ENCODE data around the gene TAC1.
"Not testable (repeated sequence)": the region's sequence is repeated elsewhere in the genome, so short reads cannot be mapped to it uniquely, and the experiment has no call there.

TAC1 gene

DNA sequence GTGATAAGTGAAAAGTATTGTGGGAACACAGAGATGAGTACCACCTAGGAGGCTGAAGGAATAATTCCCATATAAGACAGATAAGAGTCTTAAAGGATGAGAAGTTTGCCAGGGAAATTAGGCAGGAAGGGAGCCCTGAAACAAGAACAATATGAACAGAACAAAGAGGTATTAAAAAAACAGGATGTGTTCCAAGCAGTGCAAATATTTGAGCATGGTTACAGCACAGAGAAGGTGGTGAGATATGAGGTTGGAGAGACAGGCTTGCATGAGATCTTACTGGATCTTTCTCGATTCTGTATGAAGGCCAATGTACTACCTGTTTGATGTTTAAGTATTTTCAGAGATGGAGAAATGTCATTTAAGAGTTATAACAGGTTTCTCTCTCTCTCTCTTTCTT, 20.3 kb downstream of the TAC1 start:
- TF ChIP-seq, protein P1, sequence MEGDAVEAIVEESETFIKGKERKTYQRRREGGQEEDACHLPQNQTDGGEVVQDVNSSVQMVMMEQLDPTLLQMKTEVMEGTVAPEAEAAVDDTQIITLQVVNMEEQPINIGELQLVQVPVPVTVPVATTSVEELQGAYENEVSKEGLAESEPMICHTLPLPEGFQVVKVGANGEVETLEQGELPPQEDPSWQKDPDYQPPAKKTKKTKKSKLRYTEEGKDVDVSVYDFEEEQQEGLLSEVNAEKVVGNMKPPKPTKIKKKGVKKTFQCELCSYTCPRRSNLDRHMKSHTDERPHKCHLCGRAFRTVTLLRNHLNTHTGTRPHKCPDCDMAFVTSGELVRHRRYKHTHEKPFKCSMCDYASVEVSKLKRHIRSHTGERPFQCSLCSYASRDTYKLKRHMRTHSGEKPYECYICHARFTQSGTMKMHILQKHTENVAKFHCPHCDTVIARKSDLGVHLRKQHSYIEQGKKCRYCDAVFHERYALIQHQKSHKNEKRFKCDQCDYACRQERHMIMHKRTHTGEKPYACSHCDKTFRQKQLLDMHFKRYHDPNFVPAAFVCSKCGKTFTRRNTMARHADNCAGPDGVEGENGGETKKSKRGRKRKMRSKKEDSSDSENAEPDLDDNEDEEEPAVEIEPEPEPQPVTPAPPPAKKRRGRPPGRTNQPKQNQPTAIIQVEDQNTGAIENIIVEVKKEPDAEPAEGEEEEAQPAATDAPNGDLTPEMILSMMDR (IDR thresholded peaks at IDR 0.05; ENCODE audit: low read depth, low read length, missing control alignments): no peak
- no peak overlapping the region for H3K4me3 ChIP-seq (replicated peaks; ENCODE audit: low read depth, low read length)
- no peak for DNase-seq (ENCODE audit: extremely low read depth, low read depth)

DNA sequence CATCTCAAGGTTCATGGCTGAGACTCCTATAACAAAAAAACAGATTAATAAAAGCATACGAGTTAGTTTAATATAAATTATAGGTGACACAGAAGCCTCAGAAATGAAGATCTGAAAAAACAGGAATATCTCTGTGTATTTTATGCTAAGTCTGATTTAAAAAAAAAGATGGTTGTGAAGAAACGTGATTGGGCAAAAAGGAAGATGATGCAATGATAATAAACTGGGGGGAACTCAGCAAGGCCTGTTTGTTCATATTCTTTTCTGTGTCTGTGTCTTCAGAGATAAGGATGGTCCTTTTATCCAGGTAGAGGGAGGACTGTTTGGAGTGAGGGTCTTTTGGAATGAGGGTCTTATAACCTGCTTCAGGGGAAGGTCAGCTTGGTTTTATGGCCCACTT, 25.9 kb downstream of the TAC1 start:
- H3K4me3 ChIP-seq (replicated peaks; ENCODE audit: low read depth, low read length): no peak overlapping the region
- TF ChIP-seq, protein P1 (IDR thresholded peaks at IDR 0.05; ENCODE audit: low read depth, low read length, missing control alignments): no peak
- DNase-seq (ENCODE audit: extremely low read depth, low read depth): no peak

DNA sequence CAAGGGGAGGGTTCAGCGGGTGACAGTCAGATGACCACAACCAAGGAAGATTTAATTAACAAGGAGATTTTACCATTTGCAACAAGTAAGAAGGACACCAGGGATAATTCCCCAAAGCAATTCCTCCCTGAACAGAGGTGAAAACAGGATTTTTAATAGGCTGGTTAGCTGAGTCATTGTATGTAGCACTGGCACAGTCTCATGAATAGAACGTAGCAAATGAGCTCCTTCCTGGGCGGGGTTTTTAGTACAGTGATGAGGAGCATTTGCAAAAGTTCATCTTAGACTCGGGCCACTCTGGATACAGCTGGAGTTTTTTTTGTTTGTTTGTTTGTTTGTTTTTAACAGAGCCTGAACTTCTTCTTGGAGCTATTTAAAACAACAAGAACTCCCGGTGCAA, 39.0 kb downstream of the TAC1 start:
- TF ChIP-seq, protein P1 (IDR thresholded peaks at IDR 0.05; ENCODE audit: low read depth, low read length, missing control alignments): no peak
- no peak for DNase-seq (ENCODE audit: extremely low read depth, low read depth)
- H3K4me3 ChIP-seq (replicated peaks; ENCODE audit: low read depth, low read length): no peak overlapping the region

DNA sequence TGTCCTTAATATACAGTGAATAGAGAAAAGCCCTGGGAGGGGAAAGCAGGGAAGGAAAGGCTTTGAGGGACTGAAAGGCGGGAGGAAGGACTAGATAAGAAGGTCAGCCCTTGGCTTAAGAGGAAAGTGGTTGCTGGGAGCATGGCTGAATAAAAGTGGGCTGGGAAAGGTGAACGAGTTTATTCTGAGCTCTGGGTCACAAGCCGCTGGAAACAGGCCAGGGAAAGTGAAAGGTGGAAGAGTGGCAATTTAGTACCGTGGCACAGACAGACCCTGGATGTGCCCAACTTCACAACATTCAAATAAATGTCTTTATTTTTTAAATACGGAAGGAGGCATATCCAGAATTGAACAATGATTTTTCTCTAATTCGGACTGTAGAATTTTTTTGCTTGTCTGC, 39.7 kb downstream of the TAC1 start:
- TF ChIP-seq, protein P1 (IDR thresholded peaks at IDR 0.05; ENCODE audit: low read depth, low read length, missing control alignments): no peak
- no peak for DNase-seq (ENCODE audit: extremely low read depth, low read depth)
- H3K4me3 ChIP-seq (replicated peaks; ENCODE audit: low read depth, low read length): no peak overlapping the region

DNA sequence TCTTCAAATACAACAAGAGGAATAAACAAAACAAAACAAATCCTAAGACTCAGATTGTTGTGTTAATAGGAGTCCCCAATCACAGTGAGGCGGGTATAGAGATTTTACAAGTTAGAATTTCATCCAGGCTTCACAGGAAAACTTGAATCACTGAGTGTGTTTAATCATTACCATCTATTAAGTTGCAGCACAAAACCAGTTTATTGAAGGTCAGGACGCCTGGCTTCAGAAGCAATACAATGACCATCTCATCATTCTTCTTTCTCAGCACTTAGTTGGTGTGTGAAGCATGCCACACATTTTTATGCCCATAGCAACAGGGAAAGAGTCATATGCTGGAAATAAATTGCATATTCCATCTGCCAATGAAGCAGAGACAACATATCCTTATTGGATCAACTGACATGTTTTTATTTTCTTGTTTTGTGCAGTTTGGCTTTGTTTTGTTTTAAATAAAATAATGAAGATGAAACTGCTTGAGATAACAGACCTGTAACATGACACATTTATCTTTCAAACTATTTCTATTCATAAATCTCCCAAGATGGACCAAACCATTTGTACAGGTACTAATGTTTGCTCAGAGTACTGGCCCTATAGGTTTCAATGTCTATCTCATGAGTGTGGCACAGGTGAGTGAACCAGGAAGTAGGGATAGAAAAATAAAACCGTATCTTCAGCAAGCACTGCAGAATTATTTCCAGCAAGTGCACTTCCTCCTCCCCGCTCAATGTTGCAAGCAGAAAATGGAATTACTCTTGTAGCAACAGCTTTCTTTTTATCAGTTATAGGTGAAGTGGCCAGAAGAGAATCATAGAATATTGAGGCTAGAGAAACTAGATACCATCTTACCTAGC, 40.4 kb downstream of the TAC1 start:
- no peak overlapping the region for H3K4me3 ChIP-seq (replicated peaks; ENCODE audit: low read depth, low read length)
- TF ChIP-seq, protein P1 (IDR thresholded peaks at IDR 0.05; ENCODE audit: low read depth, low read length, missing control alignments): no peak
- DNase-seq (ENCODE audit: extremely low read depth, low read depth): no peak

DNA sequence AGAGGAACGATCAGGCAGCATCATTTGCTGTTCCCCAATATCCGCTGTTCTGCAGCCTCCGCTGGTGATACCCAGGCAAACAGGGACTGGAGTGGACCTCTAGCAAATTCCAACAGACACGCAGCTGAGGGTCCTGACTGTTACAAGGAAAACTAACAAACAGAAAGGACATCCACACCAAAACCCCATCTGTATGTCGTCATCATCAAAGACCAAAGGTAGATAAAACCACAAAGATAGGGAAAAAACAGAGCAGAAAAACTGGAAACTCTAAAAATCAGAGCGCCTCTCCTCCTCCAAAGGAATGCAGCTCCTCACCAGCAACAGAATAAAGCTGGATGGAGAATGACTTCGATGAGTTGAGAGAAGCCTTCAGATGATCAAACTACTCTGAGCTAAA, 54.5 kb downstream of the TAC1 start:
- H3K4me3 ChIP-seq (replicated peaks; ENCODE audit: low read depth, low read length); DNase-seq (ENCODE audit: extremely low read depth, low read depth): not testable (repeated sequence)
